GM23338 (cell line): Measurements from ENCODE around the gene CCNL1. TPM values are rescaled to one million over a fixed set of nuclear protein-coding genes. Genes with fewer than 3 reads are reported as not detected.

Experiments
- ATAC-seq: fragments of 200-7000 bp; cut with Tn5 transposase; 3 replicates; pipeline ENCODE4 v1.9.1; 2020
- DNase-seq: peaks from one replicate; pipeline ENCODE4 v3.0.0-alpha.2; 2015; ENCODE audit warnings: low spot score
- H2AFZ ChIP-seq: fragments of 200-600 bp; sonication (generic); 2 replicates; pipeline ENCODE4 v1.8.0; 2016; ENCODE audit warnings: antibody characterized with exemption, mild to moderate bottlenecking, moderate library complexity
- H3F3A ChIP-seq: fragments of 200-600 bp; sonication (generic); replicated peaks from 2 replicates; pipeline ENCODE4 v1.8.0; 2017; ENCODE audit warnings: antibody characterized with exemption, mixed run types, low read depth
- H3K27ac ChIP-seq: fragments of 200-600 bp; sonication (generic); 2 replicates; pipeline ENCODE4 v1.6.1; 2016; ENCODE audit warnings: low read depth
- H3K27me3 ChIP-seq: fragments of 200-600 bp; sonication (generic); 2 replicates; pipeline ENCODE4 v1.8.0; 2016; ENCODE audit warnings: mild to moderate bottlenecking, mixed run types, moderate library complexity; ENCODE audit not compliant: insufficient read depth
- H3K36me3 ChIP-seq: fragments of 200-600 bp; sonication (generic); 2 replicates; pipeline ENCODE4 v1.8.0; 2016; ENCODE audit warnings: mild to moderate bottlenecking; ENCODE audit not compliant: insufficient read depth
- H3K4me1 ChIP-seq: fragments of 200-600 bp; sonication (generic); 2 replicates; pipeline ENCODE4 v1.8.0; 2016; ENCODE audit warnings: mild to moderate bottlenecking, moderate library complexity; ENCODE audit not compliant: insufficient read depth
- H3K4me2 ChIP-seq: fragments of 200-600 bp; sonication (generic); 2 replicates; pipeline ENCODE4 v1.7.1; 2017; ENCODE audit warnings: mixed run types
- H3K4me3 ChIP-seq: fragments of 200-600 bp; sonication (generic); 2 replicates; pipeline ENCODE4 v1.6.1; 2016; ENCODE audit warnings: mixed run types
- H3K79me2 ChIP-seq: fragments of 200-600 bp; sonication (generic); replicated peaks from 2 replicates; pipeline ENCODE4 v1.8.0; 2017; ENCODE audit warnings: mild to moderate bottlenecking; ENCODE audit not compliant: insufficient read depth
- H3K9me2 ChIP-seq: fragments of 200-600 bp; sonication (generic); 2 replicates; pipeline ENCODE4 v1.8.0; 2017; ENCODE audit not compliant: insufficient read depth
- H4K20me1 ChIP-seq: fragments of 200-600 bp; sonication (generic); replicated peaks from 2 replicates; pipeline ENCODE4 v1.8.0; 2017; ENCODE audit warnings: mild to moderate bottlenecking; ENCODE audit not compliant: insufficient read depth
- H3K27ac Mint-ChIP-seq: 2 replicates; pipeline ENCODE4 v1.8.0; 2020; ENCODE audit warnings: inconsistent platforms, mild to moderate bottlenecking, moderate library complexity, mixed read lengths
- H3K27me3 Mint-ChIP-seq: 3 replicates; pipeline ENCODE4 v1.8.0; 2022; ENCODE audit warnings: low read depth, mild to moderate bottlenecking, moderate library complexity, mixed read lengths, inconsistent platforms; ENCODE audit not compliant: insufficient read depth, poor library complexity
- H3K36me3 Mint-ChIP-seq: 3 replicates; pipeline ENCODE4 v1.8.0; 2021; ENCODE audit warnings: low read depth, mild to moderate bottlenecking, inconsistent platforms, moderate library complexity, mixed read lengths
- H3K4me1 Mint-ChIP-seq: 3 replicates; pipeline ENCODE4 v1.8.0; 2020; ENCODE audit warnings: mild to moderate bottlenecking, inconsistent platforms, mixed read lengths
- H3K4me3 Mint-ChIP-seq: 3 replicates; pipeline ENCODE4 v1.8.0; 2021; ENCODE audit warnings: moderate library complexity, mild to moderate bottlenecking, inconsistent platforms, mixed read lengths
- H3K9me3 Mint-ChIP-seq: 3 replicates; pipeline ENCODE4 v1.8.0; 2020; ENCODE audit warnings: moderate library complexity, mild to moderate bottlenecking, inconsistent platforms, mixed read lengths
- CREB1 ChIP-seq: fragments of 250-450 bp; sonication (Bioruptor Pico); IDR thresholded peaks from 2 replicates; pipeline ENCODE4 v1.5.0; 2020; ENCODE audit warnings: low read depth, mild to moderate bottlenecking, moderate library complexity
- ETS1 ChIP-seq: IDR thresholded peaks from 2 replicates; pipeline ENCODE4 v1.6.1; 2016; ENCODE audit warnings: antibody characterized with exemption
- EZH2 ChIP-seq: fragments of 200-600 bp; sonication (generic); IDR thresholded peaks from one replicate; pipeline ENCODE4 v1.8.0; 2017; ENCODE audit warnings: antibody characterized with exemption, mild to moderate bottlenecking, low read depth; ENCODE audit not compliant: unreplicated experiment
- EZH2phosphoT487 ChIP-seq: fragments of 200-600 bp; sonication (generic); IDR thresholded peaks from one replicate; pipeline ENCODE4 v1.8.1; 2018; ENCODE audit warnings: antibody characterized with exemption; ENCODE audit not compliant: unreplicated experiment
- STAT1 ChIP-seq: IDR thresholded peaks from one replicate; pipeline ENCODE4 v1.6.1; 2016; ENCODE audit warnings: antibody characterized with exemption; ENCODE audit not compliant: unreplicated experiment
- ZNF114 ChIP-seq: fragments of 250-450 bp; sonication (Bioruptor Pico); IDR thresholded peaks from 2 replicates; pipeline ENCODE4 v1.5.0; 2020; ENCODE audit warnings: mild to moderate bottlenecking, moderate library complexity
- ZNF331 ChIP-seq: fragments of 250-450 bp; sonication (Bioruptor Pico); IDR thresholded peaks from 2 replicates; pipeline ENCODE4 v1.5.0; 2020; ENCODE audit warnings: low read depth, mild to moderate bottlenecking, moderate library complexity
- ZNF462 ChIP-seq: fragments of 250-450 bp; sonication (Bioruptor Pico); IDR thresholded peaks from 2 replicates; pipeline ENCODE4 v1.5.0; 2020; ENCODE audit warnings: mild to moderate bottlenecking, moderate library complexity
- polyA plus RNA-seq: library from polyadenylated mRNA; unstranded; fragments of >200 nt; fragmentation: Nextera tagmentation; extraction: Ambion mirVana; gene quantifications from 2 replicates; pipeline ENCODE4 v1.2.1, GENCODE V29; 2016
- total RNA-seq: library from RNA; depleted of rRNA; stranded (reverse); fragments of >200 nt; shearing (Covaris generic); gene quantifications from 2 replicates; pipeline ENCODE4 v1.2.3, GENCODE V29; 2014

The CCNL1 gene
- total and polyA plus RNA-seq, 2 experiments from 2014 or later, result 108 to 134 TPM

GRCh38 chr3:157149136-157149696 lies 10.7 kb downstream of the CCNL1 start (continued):
- TF ChIP-seq ETS1, result no peak

GRCh38 chr3:157148196-157148889 lies 11.6 kb downstream of the CCNL1 start:
- Mint-ChIP-seq H3K4me1 (no peaks in the 10 kb centered on the region), H3K27ac (no peak overlapping the region), H3K27me3 (peaks cover 4% of the 10 kb centered on the region), H3K4me3 (no peak overlapping the region), H3K9me3 (no peaks in the 10 kb centered on the region), H3K36me3 (peaks cover 84% of the 10 kb centered on the region)
- no peaks in the 10 kb centered on the region for H3K9me2 ChIP-seq
- peaks cover 24% of the 10 kb centered on the region for H4K20me1 ChIP-seq
- no peaks in the 10 kb centered on the region for H3K4me1 ChIP-seq
- peaks cover 12% of the 10 kb centered on the region; the same call in 1 of the 2 replicates for H3F3A ChIP-seq
- peaks cover 11% of the 10 kb centered on the region for H3K79me2 ChIP-seq
- H3K4me3 ChIP-seq, result no peak overlapping the region
- DNase-seq (no peak), ATAC-seq (no peak)
- H2AFZ ChIP-seq, result no peak overlapping the region
- no peaks in the 10 kb centered on the region for H3K27me3 ChIP-seq
- no peak overlapping the region for H3K27ac ChIP-seq
- H3K36me3 ChIP-seq, result peaks cover 75% of the 10 kb centered on the region
- no peak overlapping the region for H3K4me2 ChIP-seq
- TF ChIP-seq EZH2phosphoT487 (no peak), ZNF331 (no peak), EZH2 (no peak), STAT1 (no peak), ETS1 (no peak), CREB1 (CRISPR knock-in tag) (no peak)

DNA sequence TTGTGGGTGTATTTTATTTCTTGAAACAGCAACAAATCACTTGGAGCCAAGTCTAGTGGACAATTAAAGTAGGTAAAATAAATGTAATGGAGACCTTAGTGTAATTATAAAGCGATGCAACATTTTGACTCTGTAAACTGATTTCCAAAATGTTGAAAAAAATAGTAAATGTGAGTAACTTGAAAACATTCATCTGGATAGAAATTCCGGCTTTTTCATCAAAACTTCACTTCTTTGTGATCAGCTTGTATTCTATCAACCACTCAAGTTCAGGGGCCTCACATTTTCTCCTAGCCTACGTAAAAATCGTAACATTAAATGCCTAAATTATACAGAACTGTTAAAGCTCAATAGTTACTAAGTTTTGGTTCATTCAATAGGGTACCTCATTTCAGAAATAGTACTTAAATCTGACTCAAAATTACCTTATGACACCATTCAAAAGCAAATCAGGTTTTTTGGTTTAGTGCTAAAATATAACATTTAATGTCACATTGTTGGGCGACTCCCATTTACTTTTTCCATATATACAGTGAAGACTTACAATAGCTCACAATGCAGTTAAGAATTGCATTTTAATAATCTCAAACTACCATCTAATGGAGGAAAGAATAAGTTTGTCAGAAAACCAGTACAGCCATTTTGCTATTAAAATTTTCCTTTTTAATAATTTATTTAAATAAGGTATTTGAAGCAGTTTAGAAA lies 12.7 kb downstream of the CCNL1 start:
- Histone ChIP-seq H3K4me1 (no peaks in the 10 kb centered on the region), H3K27ac (no peak overlapping the region)
- peaks cover 4% of the 10 kb centered on the region for H3K27me3 Mint-ChIP-seq
- TF ChIP-seq ZNF462 (CRISPR knock-in tag) (no peak), ZNF114 (CRISPR knock-in tag) (no peak), EZH2phosphoT487 (no peak)

More for the DNA sequence above, 12.7 kb downstream of the CCNL1 start:
- Histone ChIP-seq H2AFZ (no peak overlapping the region), H3K36me3 (peaks cover 64% of the 10 kb centered on the region), H3K27me3 (no peaks in the 10 kb centered on the region), H3K9me2 (no peaks in the 10 kb centered on the region), H4K20me1 (peaks cover 20% of the 10 kb centered on the region), H3F3A (peaks cover 12% of the 10 kb centered on the region), H3K79me2 (peaks cover under 1% of the 10 kb centered on the region; the same call in 1 of the 2 replicates), H3K4me3 (no peak overlapping the region), H3K4me2 (no peak overlapping the region)
- Mint-ChIP-seq H3K9me3 (no peaks in the 10 kb centered on the region), H3K4me1 (no peaks in the 10 kb centered on the region), H3K36me3 (peaks cover 74% of the 10 kb centered on the region), H3K27ac (no peak overlapping the region), H3K4me3 (no peak overlapping the region)
- no peak for DNase-seq
- no peak for ATAC-seq
